GM12872 (cell line): ENCODE results near the gene GDF9.

Source experiments
- CTCF ChIP-seq: IDR thresholded peaks from 3 replicates; pipeline ENCODE4 v1.5.1; 2011; ENCODE audit warnings: low read depth, mild to moderate bottlenecking, low read length, moderate library complexity; ENCODE audit not compliant: insufficient read depth

Gene GDF9

DNA sequence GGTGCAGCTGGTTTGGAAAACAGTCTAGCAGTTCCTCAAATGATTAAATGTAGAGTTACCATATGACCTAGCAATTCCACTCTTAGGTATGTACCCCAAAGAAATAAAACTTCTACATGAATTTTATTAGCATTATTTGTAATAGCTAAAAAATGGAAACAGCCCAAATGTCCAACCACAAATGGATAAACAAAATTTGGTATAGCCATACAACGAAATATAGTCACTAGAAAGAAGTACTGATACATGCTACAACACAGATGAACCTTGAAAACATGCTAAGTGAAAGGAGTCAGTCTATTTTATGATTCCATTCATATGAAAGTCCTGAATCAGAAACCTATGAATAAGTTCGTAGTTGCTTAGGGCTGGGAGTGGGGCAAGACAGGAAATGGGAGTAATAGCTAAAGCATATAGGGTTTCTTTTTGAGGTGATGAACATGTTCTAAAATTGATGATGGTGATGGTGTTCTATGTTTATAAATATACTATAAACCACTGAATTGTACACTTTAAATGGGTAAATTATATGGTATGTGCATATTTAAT is 6.3 kb downstream of the GDF9 start:
- TF ChIP-seq CTCF: no peak

GRCh38 chr5:132856011-132856410 is 10.3 kb downstream of the GDF9 start:
- TF ChIP-seq CTCF: no peak

GRCh38 chr5:132854301-132854700 is 12.0 kb downstream of the GDF9 start:
- no peak for TF ChIP-seq CTCF

- no peak for TF ChIP-seq CTCF
Measured at GRCh38 chr5:132853790-132854189, 12.5 kb downstream of the GDF9 start.

DNA sequence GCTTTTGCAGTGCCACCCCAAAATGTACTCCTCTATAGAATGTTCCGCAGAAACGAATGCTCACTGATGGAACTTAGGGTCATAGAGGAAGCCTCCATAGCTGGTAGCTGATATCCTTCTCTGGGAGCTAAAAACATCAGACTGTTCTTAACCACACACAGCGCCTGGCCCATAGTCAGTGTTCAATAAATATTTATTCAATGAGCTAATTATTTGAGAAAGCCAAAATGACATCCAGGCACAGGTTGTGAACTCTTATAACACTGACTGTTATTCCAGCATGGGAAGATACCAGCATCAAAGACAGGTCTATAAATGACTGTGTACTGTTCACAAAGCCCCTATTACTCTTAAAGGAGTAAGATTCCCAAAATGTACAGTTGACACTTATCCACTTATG is 12.9 kb downstream of the GDF9 start:
- TF ChIP-seq CTCF: no peak

DNA sequence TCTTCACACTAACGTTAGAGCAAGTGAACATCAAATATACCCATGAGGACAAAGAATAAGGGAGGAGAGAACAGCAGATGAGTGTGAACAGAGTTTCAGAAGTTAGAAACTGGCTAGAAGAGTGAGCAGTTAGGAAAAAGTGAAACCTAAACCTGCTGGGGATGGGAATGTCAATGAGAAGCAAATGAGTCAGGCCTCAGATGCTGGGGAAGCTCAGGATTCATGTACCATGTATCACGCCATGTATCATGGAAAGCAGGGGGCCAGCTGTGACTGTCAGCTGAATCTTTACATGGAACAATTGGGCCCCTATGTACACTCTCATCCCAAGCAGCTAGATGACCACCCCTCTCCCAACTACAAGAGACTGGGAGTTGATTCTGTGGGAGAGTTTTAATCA is 16.2 kb downstream of the GDF9 start:
- no peak for TF ChIP-seq CTCF

DNA sequence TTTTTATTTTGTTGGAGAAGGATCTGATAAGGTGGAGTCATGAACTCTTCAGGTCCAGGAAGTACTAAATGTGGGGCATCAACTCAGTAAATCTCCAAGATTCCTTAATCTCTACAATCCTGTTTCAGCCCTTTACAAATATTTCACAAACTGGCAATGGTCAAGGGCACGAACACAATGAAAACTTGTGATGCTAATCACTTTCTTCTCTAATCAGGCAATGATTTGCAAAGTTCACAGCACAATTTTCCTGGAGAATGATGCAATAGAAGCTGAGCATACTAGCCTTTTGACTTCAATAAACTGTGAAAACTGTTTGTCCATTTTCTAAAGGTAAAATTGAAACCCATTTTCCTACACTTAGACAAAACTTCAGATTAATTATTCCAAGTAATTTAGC is 16.9 kb downstream of the GDF9 start:
- no peak for TF ChIP-seq CTCF
